Keratinocyte (primary cell): ENCODE measurements around the gene NUP153. TPM values are rescaled to one million over a fixed set of nuclear protein-coding genes. Genes with fewer than 3 reads are reported as not detected.

Experiments used
- DNase-seq: peaks from one replicate; pipeline ENCODE4 v3.0.0-alpha.2; 2011; ENCODE audit warnings: low read depth, missing footprints, low spot score
- FAIRE-seq: peaks from 2 replicates; lab custom pipeline; 2011; peaks lifted over from hg19 to GRCh38; lab: Jason Lieb, UNC
- H2AFZ ChIP-seq: 2 replicates; pipeline ENCODE4 v1.6.0; 2012; ENCODE audit warnings: low read length, control low read depth, inconsistent platforms; ENCODE audit not compliant: control insufficient read depth
- H3K27ac ChIP-seq: 2 replicates; pipeline ENCODE4 v1.5.1; 2011; ENCODE audit warnings: low read length; ENCODE audit not compliant: control insufficient read depth, insufficient read depth
- H3K27me3 ChIP-seq: 3 replicates; pipeline ENCODE4 v1.6.0; 2011; ENCODE audit warnings: low read length; ENCODE audit not compliant: control insufficient read depth, insufficient read depth; ENCODE audit errors: extremely low read depth
- H3K36me3 ChIP-seq, 2 experiments: 2 replicates in 1 of 2; 3 replicates in 1 of 2; pipeline ENCODE4 v1.5.1; 2011; ENCODE audit warnings: low read length in 2 of 2, mild to moderate bottlenecking in 1 of 2; ENCODE audit not compliant: control insufficient read depth in 2 of 2, insufficient read depth in 2 of 2; ENCODE audit errors: extremely low read depth in 1 of 2
- H3K4me1 ChIP-seq: 3 replicates; pipeline ENCODE4 v1.5.1; 2011; ENCODE audit warnings: low read length; ENCODE audit not compliant: control insufficient read depth, insufficient read depth; ENCODE audit errors: extremely low read depth
- H3K4me2 ChIP-seq: 3 replicates; pipeline ENCODE4 v1.6.0; 2011; ENCODE audit warnings: low read depth, low read length; ENCODE audit not compliant: control insufficient read depth, insufficient read depth; ENCODE audit errors: extremely low read depth
- H3K4me3 ChIP-seq, 3 experiments: fragments of 200-600 bp in 1 of 3; sonication (generic) in 1 of 3; 2 replicates in 2 of 3; 3 replicates in 1 of 3; pipeline ENCODE4 v1.5.1; 2011 to 2016; ENCODE audit warnings: low read length in 3 of 3, mild to moderate bottlenecking in 3 of 3, control low read depth in 2 of 3, inconsistent platforms in 1 of 3, low read depth in 1 of 3, mixed read lengths in 1 of 3, mixed run types in 1 of 3, moderate library complexity in 1 of 3; ENCODE audit not compliant: control insufficient read depth in 2 of 3, insufficient read depth in 2 of 3; ENCODE audit errors: extremely low read depth in 1 of 3
- H3K79me2 ChIP-seq: 2 replicates; pipeline ENCODE4 v1.6.0; 2012; ENCODE audit warnings: low read length; ENCODE audit not compliant: control insufficient read depth, insufficient read depth
- H3K9ac ChIP-seq: 3 replicates; pipeline ENCODE4 v1.6.0; 2011; ENCODE audit warnings: low read length; ENCODE audit not compliant: control insufficient read depth, insufficient read depth; ENCODE audit errors: extremely low read depth
- H3K9me1 ChIP-seq: 3 replicates; pipeline ENCODE4 v1.6.0; 2011; ENCODE audit warnings: low read length; ENCODE audit not compliant: control insufficient read depth, insufficient read depth; ENCODE audit errors: extremely low read depth
- H3K9me3 ChIP-seq: 2 replicates; pipeline ENCODE4 v1.5.1; 2012; ENCODE audit warnings: low read depth, low read length; ENCODE audit not compliant: control insufficient read depth
- H4K20me1 ChIP-seq: 3 replicates; pipeline ENCODE4 v1.6.0; 2011; ENCODE audit warnings: low read length; ENCODE audit not compliant: control insufficient read depth, insufficient read depth; ENCODE audit errors: extremely low read depth
- EZH2 ChIP-seq: IDR thresholded peaks from one replicate; pipeline ENCODE4 v1.6.1; 2012; ENCODE audit warnings: inconsistent platforms, mild to moderate bottlenecking, low read length, moderate library complexity
- dilution Hi-C: fragments of 300-500 bp; cut with MboI; formaldehyde crosslinking; loops from one replicate; pipeline ENCODE4 v1.7.0; 2020; ENCODE audit warnings: low sequenced_read_pairs; ENCODE audit not compliant: extremely low pct_ligation_motif_present
- polyA plus RNA-seq, 5 experiments: library from polyadenylated mRNA; depleted of rRNA in 3 of 5; stranded (reverse) in 3 of 5; stranded (forward) in 1 of 5; unstranded in 1 of 5; fragments of >200 nt; gene quantifications; 1 replicate in 1 of 5; 2 replicates in 3 of 5; 3 replicates in 1 of 5; pipeline versions ENCODE4 v1.2.1 to v1.2.3, GENCODE V29; 2011 to 2012; ENCODE audit warnings: missing spikeins in 2 of 5, low read depth in 1 of 5, low replicate concordance in 1 of 5
- TF ChIP-seq, protein P1 (sequence below), 3 experiments: IDR thresholded peaks in 1 of 3; conservative IDR thresholded peaks in 1 of 3; optimal IDR thresholded peaks in 1 of 3; 2 replicates in 2 of 3; 3 replicates in 1 of 3; pipeline versions ENCODE3 to v1.5.1; 2011; ENCODE audit warnings: low read length in 3 of 3, mild to moderate bottlenecking in 3 of 3, moderate library complexity in 2 of 3, control low read depth in 1 of 3, inconsistent platforms in 1 of 3; ENCODE audit not compliant: insufficient read depth in 2 of 3; ENCODE audit errors: extremely low read depth in 1 of 3

Gene NUP153
- polyA plus RNA-seq, 1 donor (not counting 4 experiments of a cell fraction or from before 2014, with no cell fraction given), result 27.6 TPM

DNA sequence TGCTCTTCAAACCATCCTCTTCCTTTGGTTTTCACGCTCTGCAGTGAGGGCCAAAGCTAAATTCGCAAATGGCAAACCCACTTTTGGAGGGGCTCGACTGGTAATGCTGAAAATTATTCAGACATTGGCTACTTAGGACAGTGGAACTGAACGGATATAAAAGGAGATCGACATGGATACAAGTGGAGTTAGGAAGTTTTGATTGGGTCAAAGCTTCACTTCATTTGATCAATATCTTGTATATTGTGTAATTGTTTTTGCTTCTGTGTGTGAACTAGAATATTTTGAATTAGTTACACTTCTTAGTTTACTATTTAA lies 105.4 kb downstream of the NUP153 start:
- Histone ChIP-seq H3K9me3 (no peaks in the 10 kb centered on the region), H4K20me1 (no peaks in the 10 kb centered on the region), H3K9me1 (no peaks in the 10 kb centered on the region), H3K27me3 (no peaks in the 10 kb centered on the region), H3K4me2 (peak overlapping the region; percentile 65), H3K4me1 (peaks cover 3% of the 10 kb centered on the region), H3K9ac (peak overlapping the region; percentile 69), H3K4me3 (peak overlapping the region; percentile 60 to 83 (median 67)), H3K36me3 (no peaks in the 10 kb centered on the region), H2AFZ (peak overlapping the region; percentile 70), H3K79me2 (no peaks in the 10 kb centered on the region), H3K27ac (peak overlapping the region; percentile 7)
- DNase-seq, result no peak
- no peak for TF ChIP-seq EZH2
- TF ChIP-seq, protein P1, sequence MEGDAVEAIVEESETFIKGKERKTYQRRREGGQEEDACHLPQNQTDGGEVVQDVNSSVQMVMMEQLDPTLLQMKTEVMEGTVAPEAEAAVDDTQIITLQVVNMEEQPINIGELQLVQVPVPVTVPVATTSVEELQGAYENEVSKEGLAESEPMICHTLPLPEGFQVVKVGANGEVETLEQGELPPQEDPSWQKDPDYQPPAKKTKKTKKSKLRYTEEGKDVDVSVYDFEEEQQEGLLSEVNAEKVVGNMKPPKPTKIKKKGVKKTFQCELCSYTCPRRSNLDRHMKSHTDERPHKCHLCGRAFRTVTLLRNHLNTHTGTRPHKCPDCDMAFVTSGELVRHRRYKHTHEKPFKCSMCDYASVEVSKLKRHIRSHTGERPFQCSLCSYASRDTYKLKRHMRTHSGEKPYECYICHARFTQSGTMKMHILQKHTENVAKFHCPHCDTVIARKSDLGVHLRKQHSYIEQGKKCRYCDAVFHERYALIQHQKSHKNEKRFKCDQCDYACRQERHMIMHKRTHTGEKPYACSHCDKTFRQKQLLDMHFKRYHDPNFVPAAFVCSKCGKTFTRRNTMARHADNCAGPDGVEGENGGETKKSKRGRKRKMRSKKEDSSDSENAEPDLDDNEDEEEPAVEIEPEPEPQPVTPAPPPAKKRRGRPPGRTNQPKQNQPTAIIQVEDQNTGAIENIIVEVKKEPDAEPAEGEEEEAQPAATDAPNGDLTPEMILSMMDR (optimal IDR thresholded peaks at IDR 0.05 in 1 of 3, IDR thresholded peaks at IDR 0.05 in 1 of 3, conservative IDR thresholded peaks at IDR 0.05 in 1 of 3; ENCODE audit: extremely low read depth in 1 of 3, insufficient read depth in 2 of 3, low read length in 3 of 3), result no peak
- dilution Hi-C loops, result no loop called here
- FAIRE-seq, result no peak

DNA sequence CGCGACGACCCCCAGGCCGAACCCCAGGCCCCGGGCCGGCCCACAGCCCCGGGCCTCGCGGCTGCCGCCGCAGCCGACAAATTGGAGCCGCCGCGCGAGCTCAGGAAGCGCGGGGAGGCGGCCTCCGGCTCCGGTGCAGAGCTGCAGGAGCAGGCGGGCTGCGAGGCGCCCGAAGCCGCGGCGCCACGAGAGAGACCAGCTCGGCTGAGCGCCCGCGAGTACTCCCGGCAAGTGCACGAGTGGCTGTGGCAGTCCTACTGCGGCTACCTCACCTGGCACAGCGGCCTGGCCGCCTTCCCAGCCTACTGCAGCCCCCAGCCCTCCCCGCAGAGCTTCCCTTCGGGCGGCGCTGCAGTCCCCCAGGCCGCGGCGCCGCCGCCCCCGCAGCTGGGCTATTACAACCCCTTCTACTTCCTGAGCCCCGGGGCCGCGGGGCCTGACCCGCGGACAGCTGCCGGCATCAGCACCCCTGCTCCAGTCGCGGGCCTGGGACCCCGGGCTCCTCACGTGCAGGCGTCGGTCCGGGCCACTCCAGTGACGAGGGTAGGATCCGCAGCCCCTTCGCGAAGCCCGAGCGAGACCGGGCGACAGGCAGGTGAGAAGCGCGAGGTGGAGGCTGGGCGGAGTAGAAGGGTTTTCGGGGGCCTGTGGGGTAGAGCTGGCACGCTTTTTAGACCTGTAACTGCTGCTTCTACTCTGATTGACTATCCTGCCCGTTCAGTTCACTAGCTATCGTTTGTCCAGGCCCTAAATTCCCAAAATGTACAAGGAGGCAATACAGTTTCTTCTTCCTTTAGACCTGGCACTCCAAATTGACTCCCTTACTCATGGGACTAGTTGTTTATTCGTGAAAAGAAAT lies 106.0 kb downstream of the NUP153 start:
- TF ChIP-seq, protein P1 (optimal IDR thresholded peaks at IDR 0.05 in 1 of 3, IDR thresholded peaks at IDR 0.05 in 1 of 3, conservative IDR thresholded peaks at IDR 0.05 in 1 of 3; ENCODE audit: extremely low read depth in 1 of 3, insufficient read depth in 2 of 3, low read length in 3 of 3), result no peak
- no peak for TF ChIP-seq EZH2
- Histone ChIP-seq H3K4me2 (peak overlapping the region; percentile 65), H4K20me1 (no peaks in the 10 kb centered on the region), H3K4me3 (peak overlapping the region; percentile 60 to 83 (median 67)), H3K27ac (peak overlapping the region; percentile 7), H3K9me3 (no peaks in the 10 kb centered on the region), H3K27me3 (no peaks in the 10 kb centered on the region), H3K36me3 (no peaks in the 10 kb centered on the region), H3K9me1 (no peaks in the 10 kb centered on the region), H2AFZ (peak overlapping the region; percentile 70), H3K9ac (peak overlapping the region; percentile 69), H3K4me1 (peaks cover 3% of the 10 kb centered on the region), H3K79me2 (no peaks in the 10 kb centered on the region)
- dilution Hi-C loops, result no loop called here
- no peak for DNase-seq
- no peak for FAIRE-seq
